ENCODE measurements around the gene TCEA3.

DNA sequence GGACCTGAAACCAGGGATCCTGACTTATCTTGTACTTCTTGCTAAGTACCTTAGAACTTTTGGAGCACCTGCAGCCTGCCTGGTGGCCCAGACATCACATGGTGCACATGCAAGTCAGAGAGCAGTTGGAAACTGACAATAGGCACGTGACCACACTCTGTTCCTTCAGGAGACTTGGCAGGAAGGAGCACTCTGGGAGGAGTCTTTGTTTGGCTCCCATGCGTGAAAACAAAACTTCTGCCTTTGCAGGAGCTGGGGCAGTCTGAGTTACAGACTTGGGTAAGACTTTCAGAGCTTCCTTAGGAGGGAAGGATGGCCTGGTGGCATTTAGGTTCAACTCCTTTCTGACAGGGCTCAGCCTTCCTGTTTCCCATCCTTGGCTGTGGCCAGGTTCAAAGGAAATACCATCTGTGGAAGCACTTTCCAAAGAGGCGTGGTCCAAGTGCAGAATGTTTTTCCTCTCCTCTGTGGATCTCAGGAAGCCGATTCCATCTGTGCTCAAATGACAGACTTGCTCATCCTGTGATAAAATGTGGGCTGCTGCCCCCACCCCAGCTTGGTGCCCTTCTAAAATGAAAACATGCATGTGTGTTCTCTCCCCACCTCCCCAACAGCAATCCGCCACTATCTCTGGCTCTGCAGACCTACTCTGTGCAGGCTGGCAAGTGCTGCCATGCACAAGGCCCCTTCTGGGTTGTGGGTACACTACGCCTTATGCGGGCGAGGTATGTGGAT, 40.8 kb downstream of the TCEA3 start:
- TF ChIP-seq POLR2AphosphoS5 (IDR thresholded peaks at IDR 0.05; ENCODE audit: borderline replicate concordance, low read depth, low read length) (no peak), EZH2 (IDR thresholded peaks at IDR 0.05) (no peak), FOXP2 (optimal IDR thresholded peaks at IDR 0.05; ENCODE audit: control extremely low read depth, extremely low read length, insufficient read depth) (no peak)

Data from SK-N-MC (cell line).